ENCODE results near the gene KLHDC4.

DNA sequence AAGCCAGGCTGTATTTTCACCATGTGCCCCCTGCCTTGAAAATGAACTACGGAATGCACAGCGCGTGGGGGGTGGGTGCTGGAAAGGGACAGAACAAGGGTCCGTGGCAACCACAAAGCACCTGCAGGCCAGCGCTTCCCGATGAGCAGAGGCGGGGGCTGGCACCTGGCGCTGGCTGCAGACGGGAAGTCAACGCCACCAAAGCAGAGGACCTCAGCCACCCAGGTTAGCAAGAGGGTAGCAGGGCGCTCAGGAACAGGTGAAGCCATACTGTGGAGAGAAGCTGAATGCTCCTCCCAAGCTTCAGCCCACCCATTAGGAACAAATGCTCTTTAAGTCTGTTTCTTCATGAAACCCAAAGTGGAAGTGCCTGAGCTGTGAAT, 64.7 kb downstream of the KLHDC4 start:
- TF ChIP-seq, protein P1, sequence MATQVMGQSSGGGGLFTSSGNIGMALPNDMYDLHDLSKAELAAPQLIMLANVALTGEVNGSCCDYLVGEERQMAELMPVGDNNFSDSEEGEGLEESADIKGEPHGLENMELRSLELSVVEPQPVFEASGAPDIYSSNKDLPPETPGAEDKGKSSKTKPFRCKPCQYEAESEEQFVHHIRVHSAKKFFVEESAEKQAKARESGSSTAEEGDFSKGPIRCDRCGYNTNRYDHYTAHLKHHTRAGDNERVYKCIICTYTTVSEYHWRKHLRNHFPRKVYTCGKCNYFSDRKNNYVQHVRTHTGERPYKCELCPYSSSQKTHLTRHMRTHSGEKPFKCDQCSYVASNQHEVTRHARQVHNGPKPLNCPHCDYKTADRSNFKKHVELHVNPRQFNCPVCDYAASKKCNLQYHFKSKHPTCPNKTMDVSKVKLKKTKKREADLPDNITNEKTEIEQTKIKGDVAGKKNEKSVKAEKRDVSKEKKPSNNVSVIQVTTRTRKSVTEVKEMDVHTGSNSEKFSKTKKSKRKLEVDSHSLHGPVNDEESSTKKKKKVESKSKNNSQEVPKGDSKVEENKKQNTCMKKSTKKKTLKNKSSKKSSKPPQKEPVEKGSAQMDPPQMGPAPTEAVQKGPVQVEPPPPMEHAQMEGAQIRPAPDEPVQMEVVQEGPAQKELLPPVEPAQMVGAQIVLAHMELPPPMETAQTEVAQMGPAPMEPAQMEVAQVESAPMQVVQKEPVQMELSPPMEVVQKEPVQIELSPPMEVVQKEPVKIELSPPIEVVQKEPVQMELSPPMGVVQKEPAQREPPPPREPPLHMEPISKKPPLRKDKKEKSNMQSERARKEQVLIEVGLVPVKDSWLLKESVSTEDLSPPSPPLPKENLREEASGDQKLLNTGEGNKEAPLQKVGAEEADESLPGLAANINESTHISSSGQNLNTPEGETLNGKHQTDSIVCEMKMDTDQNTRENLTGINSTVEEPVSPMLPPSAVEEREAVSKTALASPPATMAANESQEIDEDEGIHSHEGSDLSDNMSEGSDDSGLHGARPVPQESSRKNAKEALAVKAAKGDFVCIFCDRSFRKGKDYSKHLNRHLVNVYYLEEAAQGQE (IDR thresholded peaks at IDR 0.05; ENCODE audit: insufficient read depth in 1 of 2, low read depth in 2 of 2, low read length in 1 of 2) = no peak
- TF ChIP-seq, protein P2, sequence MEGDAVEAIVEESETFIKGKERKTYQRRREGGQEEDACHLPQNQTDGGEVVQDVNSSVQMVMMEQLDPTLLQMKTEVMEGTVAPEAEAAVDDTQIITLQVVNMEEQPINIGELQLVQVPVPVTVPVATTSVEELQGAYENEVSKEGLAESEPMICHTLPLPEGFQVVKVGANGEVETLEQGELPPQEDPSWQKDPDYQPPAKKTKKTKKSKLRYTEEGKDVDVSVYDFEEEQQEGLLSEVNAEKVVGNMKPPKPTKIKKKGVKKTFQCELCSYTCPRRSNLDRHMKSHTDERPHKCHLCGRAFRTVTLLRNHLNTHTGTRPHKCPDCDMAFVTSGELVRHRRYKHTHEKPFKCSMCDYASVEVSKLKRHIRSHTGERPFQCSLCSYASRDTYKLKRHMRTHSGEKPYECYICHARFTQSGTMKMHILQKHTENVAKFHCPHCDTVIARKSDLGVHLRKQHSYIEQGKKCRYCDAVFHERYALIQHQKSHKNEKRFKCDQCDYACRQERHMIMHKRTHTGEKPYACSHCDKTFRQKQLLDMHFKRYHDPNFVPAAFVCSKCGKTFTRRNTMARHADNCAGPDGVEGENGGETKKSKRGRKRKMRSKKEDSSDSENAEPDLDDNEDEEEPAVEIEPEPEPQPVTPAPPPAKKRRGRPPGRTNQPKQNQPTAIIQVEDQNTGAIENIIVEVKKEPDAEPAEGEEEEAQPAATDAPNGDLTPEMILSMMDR (IDR thresholded peaks at IDR 0.05) = no peak
- no peak for TF ChIP-seq POLR2AphosphoS5 (IDR thresholded peaks at IDR 0.05; ENCODE audit: low read depth, low read length)
